Chondrocyte (in vitro differentiated cells): ENCODE data around the gene PPP2R5B. TPM values are rescaled to one million over a fixed set of nuclear protein-coding genes. Genes with fewer than 3 reads are reported as not detected.
A peak's percentile ranks its signal among the peaks of the same experiment; 100 is the strongest.

Experiments used
- DNase-seq: peaks from one replicate; pipeline ENCODE4 v3.0.0; 2021; ENCODE audit warnings: mixed read lengths, low spot score
- H3K27ac Mint-ChIP-seq: one replicate; pipeline ENCODE4 v1.8.0; 2021; ENCODE audit warnings: mild to moderate bottlenecking, moderate library complexity, mixed read lengths; ENCODE audit not compliant: unreplicated experiment
- H3K27me3 Mint-ChIP-seq: 2 replicates; pipeline ENCODE4 v1.8.0; 2021; ENCODE audit warnings: low read depth, mixed read lengths
- H3K36me3 Mint-ChIP-seq: 2 replicates; pipeline ENCODE4 v1.8.0; 2021; ENCODE audit warnings: low read depth, mixed read lengths
- H3K4me1 Mint-ChIP-seq: 2 replicates; pipeline ENCODE4 v1.8.0; 2021; ENCODE audit warnings: low read depth, mild to moderate bottlenecking, mixed read lengths
- H3K4me3 Mint-ChIP-seq: one replicate; pipeline ENCODE4 v1.8.0; 2021; ENCODE audit warnings: mild to moderate bottlenecking, moderate library complexity, mixed read lengths; ENCODE audit not compliant: unreplicated experiment
- H3K9me3 Mint-ChIP-seq: 2 replicates; pipeline ENCODE4 v1.8.0; 2021; ENCODE audit warnings: low read depth, mixed read lengths
- total RNA-seq: library from RNA; stranded (reverse); gene quantifications from 3 replicates; pipeline ENCODE4 v1.2.1, GENCODE V29; 2021
- TF ChIP-seq, protein P1 (sequence below): fragments of 200-600 bp; sonication (generic); IDR thresholded peaks from 2 replicates; pipeline ENCODE4 v1.5.0; 2021; ENCODE audit warnings: antibody characterized with exemption, mild to moderate bottlenecking, moderate library complexity

The PPP2R5B gene
- total RNA-seq, 1 donor from 2014 or later, result 33.2 TPM

DNA sequence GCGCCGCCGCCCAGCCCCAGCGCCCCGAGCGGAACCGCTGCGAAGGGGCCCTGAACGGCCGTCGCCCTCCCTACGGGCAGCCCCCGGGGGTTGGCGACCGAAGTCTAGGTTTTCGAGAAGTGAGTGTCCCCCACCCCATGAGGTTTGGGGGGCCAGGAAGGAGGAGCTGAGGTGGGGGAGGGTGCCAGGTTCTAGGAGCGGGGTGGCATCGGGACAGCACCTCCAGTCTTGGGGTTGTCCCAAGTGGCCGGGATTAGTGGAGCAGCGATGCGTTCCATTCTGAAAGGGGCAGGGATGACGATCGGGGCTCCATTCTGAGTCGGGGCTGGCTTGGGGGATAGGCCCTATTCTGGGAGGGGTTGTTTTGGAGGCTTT lies 408 bp downstream of the PPP2R5B start:
- peaks cover 27% of the 10 kb centered on the region for H3K4me1 Mint-ChIP-seq
- peak overlapping the region; percentile 75 for H3K27ac Mint-ChIP-seq
- peaks cover 9% of the 10 kb centered on the region for H3K36me3 Mint-ChIP-seq
- no peak for DNase-seq
- no peaks in the 10 kb centered on the region for H3K27me3 Mint-ChIP-seq
- TF ChIP-seq, protein P1, sequence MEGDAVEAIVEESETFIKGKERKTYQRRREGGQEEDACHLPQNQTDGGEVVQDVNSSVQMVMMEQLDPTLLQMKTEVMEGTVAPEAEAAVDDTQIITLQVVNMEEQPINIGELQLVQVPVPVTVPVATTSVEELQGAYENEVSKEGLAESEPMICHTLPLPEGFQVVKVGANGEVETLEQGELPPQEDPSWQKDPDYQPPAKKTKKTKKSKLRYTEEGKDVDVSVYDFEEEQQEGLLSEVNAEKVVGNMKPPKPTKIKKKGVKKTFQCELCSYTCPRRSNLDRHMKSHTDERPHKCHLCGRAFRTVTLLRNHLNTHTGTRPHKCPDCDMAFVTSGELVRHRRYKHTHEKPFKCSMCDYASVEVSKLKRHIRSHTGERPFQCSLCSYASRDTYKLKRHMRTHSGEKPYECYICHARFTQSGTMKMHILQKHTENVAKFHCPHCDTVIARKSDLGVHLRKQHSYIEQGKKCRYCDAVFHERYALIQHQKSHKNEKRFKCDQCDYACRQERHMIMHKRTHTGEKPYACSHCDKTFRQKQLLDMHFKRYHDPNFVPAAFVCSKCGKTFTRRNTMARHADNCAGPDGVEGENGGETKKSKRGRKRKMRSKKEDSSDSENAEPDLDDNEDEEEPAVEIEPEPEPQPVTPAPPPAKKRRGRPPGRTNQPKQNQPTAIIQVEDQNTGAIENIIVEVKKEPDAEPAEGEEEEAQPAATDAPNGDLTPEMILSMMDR, result no peak
- H3K9me3 Mint-ChIP-seq, result no peaks in the 10 kb centered on the region
- H3K4me3 Mint-ChIP-seq, result peak overlapping the region; percentile 94

DNA sequence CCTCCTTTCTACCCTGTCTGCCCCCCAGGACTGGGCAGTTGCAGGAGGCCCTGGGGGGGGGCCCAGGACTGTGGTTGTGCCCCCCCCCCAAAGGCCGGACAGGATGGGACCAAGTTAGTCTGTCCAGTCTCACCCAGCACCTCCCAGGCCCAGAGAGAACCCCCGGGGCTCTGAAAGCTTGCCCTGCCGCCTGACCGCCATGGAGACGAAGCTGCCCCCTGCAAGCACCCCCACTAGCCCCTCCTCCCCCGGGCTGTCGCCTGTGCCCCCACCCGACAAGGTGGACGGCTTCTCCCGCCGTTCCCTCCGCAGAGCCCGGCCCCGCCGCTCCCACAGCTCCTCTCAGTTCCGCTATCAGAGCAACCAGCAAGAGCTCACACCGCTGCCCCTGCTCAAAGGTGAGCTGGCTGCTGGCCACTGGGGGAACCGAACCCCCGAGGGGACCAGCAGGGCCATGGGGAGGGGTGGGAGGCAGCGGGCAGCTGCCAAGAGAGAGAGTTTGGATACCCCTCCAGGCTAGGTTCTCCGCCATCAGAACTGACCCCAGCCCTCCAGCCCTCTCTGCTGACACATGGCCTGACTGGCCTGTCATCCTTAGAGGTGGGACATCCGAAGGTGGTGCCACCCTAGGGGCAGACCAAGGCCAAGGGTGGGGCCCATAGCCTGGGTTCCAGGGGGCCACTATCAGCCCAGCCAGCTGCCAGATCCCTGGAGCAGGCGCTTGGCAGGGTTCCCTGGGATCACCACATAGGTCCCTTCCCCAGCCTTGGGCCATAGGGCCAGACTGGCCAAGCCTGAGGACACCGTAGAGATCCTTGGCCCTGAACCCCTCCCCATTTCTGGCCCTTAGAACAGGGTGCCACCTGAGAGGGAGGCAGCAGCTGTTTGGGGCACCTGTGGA lies 1.3 kb downstream of the PPP2R5B start:
- TF ChIP-seq, protein P1, result no peak
- H3K4me3 Mint-ChIP-seq, result peak overlapping the region; percentile 94
- H3K27me3 Mint-ChIP-seq, result no peaks in the 10 kb centered on the region
- H3K27ac Mint-ChIP-seq, result no peak overlapping the region
- H3K36me3 Mint-ChIP-seq, result peaks cover 18% of the 10 kb centered on the region
- H3K4me1 Mint-ChIP-seq, result peaks cover 27% of the 10 kb centered on the region
- no peaks in the 10 kb centered on the region for H3K9me3 Mint-ChIP-seq
- no peak for DNase-seq

DNA sequence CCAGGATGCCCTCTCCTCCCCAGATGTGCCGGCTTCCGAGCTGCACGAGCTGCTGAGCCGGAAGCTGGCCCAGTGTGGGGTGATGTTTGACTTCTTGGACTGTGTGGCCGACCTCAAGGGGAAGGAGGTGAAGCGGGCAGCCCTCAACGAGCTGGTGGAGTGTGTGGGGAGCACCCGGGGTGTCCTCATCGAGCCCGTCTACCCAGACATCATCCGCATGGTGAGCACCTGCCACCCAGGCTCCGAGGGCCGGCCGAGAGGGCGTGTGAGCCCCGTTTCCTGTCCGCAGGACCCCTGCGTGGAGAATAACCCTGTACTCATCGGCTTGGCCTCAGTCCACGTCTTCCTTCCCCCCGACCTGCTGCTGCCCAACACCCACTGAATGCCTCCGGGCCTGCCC lies 2.2 kb downstream of the PPP2R5B start:
- DNase-seq, result no peak
- TF ChIP-seq, protein P1, result no peak
- Mint-ChIP-seq H3K27me3 (no peaks in the 10 kb centered on the region), H3K27ac (no peak overlapping the region), H3K4me1 (peaks cover 27% of the 10 kb centered on the region), H3K4me3 (no peak overlapping the region), H3K9me3 (no peaks in the 10 kb centered on the region), H3K36me3 (peaks cover 24% of the 10 kb centered on the region)

DNA sequence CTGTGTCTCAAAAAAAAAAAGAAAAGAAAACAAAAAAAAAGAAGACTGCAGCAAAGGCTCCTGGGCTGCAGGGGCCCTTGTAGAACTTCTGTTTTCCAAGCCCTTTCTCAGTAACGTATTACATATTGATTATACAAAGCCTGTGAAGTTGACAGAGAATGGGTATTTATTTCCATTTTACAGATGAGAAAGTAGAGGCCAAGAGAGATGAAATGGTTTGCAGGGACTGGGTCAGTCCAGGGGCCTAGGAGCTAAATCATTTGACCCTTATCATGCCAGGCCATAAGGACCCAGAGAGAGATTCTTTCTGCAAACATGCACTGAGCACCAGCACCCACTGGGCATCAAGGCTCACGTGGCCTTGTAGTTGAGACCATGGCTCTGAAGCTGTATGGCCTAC lies 4.5 kb downstream of the PPP2R5B start:
- Mint-ChIP-seq H3K27me3 (no peaks in the 10 kb centered on the region), H3K9me3 (no peaks in the 10 kb centered on the region), H3K4me1 (peaks cover 24% of the 10 kb centered on the region), H3K4me3 (no peak overlapping the region), H3K36me3 (peaks cover 39% of the 10 kb centered on the region), H3K27ac (no peak overlapping the region)
- DNase-seq, result no peak
- TF ChIP-seq, protein P1, result no peak

DNA sequence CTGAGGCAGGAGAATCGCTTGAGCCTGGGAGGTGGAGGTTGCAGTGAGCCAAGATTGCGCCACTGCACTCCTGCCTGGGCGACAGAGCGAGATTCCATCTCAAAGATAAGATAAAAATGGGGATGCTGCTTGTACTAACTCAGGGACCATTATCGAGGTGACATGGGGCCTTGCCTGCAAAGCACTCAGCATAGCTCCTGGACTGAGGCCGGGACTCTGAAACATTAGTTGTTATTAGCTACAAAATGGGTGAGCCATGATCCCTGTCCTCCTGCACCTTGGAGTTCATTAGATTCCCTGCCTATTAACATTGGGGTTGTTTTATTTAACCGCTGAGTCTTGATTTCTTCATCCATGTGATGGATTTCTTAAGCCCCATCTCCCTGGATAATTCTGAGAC lies 5.1 kb downstream of the PPP2R5B start:
- Mint-ChIP-seq H3K27me3 (no peaks in the 10 kb centered on the region), H3K4me3 (no peak overlapping the region), H3K9me3 (no peaks in the 10 kb centered on the region), H3K4me1 (peaks cover 19% of the 10 kb centered on the region), H3K36me3 (peaks cover 39% of the 10 kb centered on the region), H3K27ac (no peak overlapping the region)
- TF ChIP-seq, protein P1, result no peak
- no peak for DNase-seq
